A673 (cell line): Measurements from ENCODE around the gene TTLL6. TPM values are rescaled to one million over a fixed set of nuclear protein-coding genes. Genes with fewer than 3 reads are reported as not detected.

Experiments
- BruUV-seq: library from RNA; stranded (reverse); fragments of 400-500 nt; replicated peaks from 2 replicates; lab custom pipeline; 2021; lab: Mats Ljungman, UMichigan
- CTCF ChIA-PET: fragments of 300-600 bp; sonication (Branson Sonifier 250); formaldehyde crosslinking; loops from one replicate; lab custom pipeline; 2022; ENCODE audit warnings: antibody characterized with exemption; lab: Charles Lee
- POLR2A ChIA-PET: fragments of 300-600 bp; sonication (Branson Sonifier 250); formaldehyde crosslinking; loops from one replicate; lab custom pipeline; 2022; ENCODE audit warnings: antibody characterized with exemption; ENCODE audit not compliant: low non-redundant PET; lab: Charles Lee
- DNase-seq: peaks from one replicate; pipeline ENCODE4 v3.0.0-alpha.2; 2015; ENCODE audit warnings: low spot score
- H3K27ac ChIP-seq: fragments of 200-600 bp; sonication (generic); 2 replicates; pipeline ENCODE4 v1.5.1; 2016; ENCODE audit warnings: mixed run types, low read depth, mild to moderate bottlenecking, mixed read lengths, antibody characterized with exemption, low read length; ENCODE audit not compliant: poor library complexity, severe bottlenecking
- H3K27me3 ChIP-seq: fragments of 200-600 bp; sonication (generic); replicated peaks from 2 replicates; pipeline ENCODE4 v1.6.1; 2017; ENCODE audit warnings: mixed run types, low read depth, mild to moderate bottlenecking, mixed read lengths, antibody characterized with exemption, low read length; ENCODE audit not compliant: insufficient read depth, poor library complexity
- H3K36me3 ChIP-seq: fragments of 200-600 bp; sonication (generic); 2 replicates; pipeline ENCODE4 v1.6.1; 2016; ENCODE audit warnings: mixed run types, mild to moderate bottlenecking, mixed read lengths, antibody characterized with exemption, low read length; ENCODE audit not compliant: insufficient read depth, poor library complexity, severe bottlenecking
- H3K4me1 ChIP-seq: fragments of 200-600 bp; sonication (generic); 2 replicates; pipeline ENCODE4 v1.6.1; 2017; ENCODE audit warnings: mixed run types, mild to moderate bottlenecking, mixed read lengths, antibody characterized with exemption, low read length; ENCODE audit not compliant: insufficient read depth, poor library complexity, severe bottlenecking
- H3K4me3 ChIP-seq: fragments of 200-600 bp; sonication (generic); 2 replicates; pipeline ENCODE4 v1.5.1; 2016; ENCODE audit warnings: low read depth, mixed run types, mild to moderate bottlenecking, mixed read lengths, low read length; ENCODE audit not compliant: poor library complexity, severe bottlenecking
- H3K9me3 ChIP-seq: fragments of 200-600 bp; sonication (generic); 2 replicates; pipeline ENCODE4 v1.6.1; 2016; ENCODE audit warnings: mixed run types, low read depth, mild to moderate bottlenecking, mixed read lengths, antibody characterized with exemption, low read length; ENCODE audit not compliant: poor library complexity, severe bottlenecking
- EZH2 ChIP-seq: fragments of 200-600 bp; sonication (generic); IDR thresholded peaks from 2 replicates; pipeline ENCODE4 v1.6.1; 2017; ENCODE audit warnings: borderline replicate concordance, low read depth, mild to moderate bottlenecking, mixed read lengths, antibody characterized with exemption, low read length; ENCODE audit not compliant: poor library complexity, severe bottlenecking
- intact Hi-C: fragments of 100-400 bp; cut with micrococcal nuclease; formaldehyde crosslinking; loops from one replicate; pipeline ENCODE4 v1.10.0; 2022; ENCODE audit not compliant: unreplicated experiment
- total RNA-seq: library from RNA; stranded (reverse); gene quantifications from 2 replicates; pipeline ENCODE4 v1.2.3, GENCODE V29; 2021
- TF ChIP-seq, protein P1 (sequence below): fragments of 300-800, 200-600 bp; sonication (generic); conservative IDR thresholded peaks from 2 replicates; pipeline ENCODE4 v1.5.1; 2017; ENCODE audit warnings: low read depth, mild to moderate bottlenecking, antibody characterized with exemption, low read length, moderate library complexity, mixed read lengths

TTLL6 gene
- total RNA-seq, 1 experiment from 2014 or later, result 2.3 TPM

DNA sequence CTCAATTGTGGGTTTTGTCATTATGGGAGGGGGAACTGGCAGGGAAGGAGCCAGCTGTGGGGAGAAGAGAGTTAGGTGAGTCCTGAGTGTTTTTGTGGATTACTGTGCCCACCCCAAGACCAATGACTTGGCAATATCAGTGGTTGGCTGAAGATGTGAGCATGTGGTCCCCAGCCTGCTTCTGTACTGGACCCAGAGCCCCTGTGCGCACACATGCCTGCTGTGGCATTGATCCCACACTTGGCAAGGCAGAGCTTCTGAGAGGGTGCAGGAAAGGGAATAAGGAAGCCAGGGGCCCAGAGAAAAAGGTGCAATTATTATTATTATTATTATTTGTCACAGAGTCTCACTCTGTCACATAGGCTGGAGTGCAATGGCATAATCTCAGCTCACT lies 96.0 kb downstream of the TTLL6 start:
- no peaks in the 10 kb centered on the region for H3K9me3 ChIP-seq
- no TSS peak for BruUV-seq
- peaks cover 39% of the 10 kb centered on the region for H3K4me1 ChIP-seq
- peak; percentile 26 for DNase-seq
- intact Hi-C loops, result loop anchor here (5.0 kb wide), 2 partner anchors 171 to 271 kb away; partner anchors contain the start of gene ATP5MC1
- H3K36me3 ChIP-seq, result no peaks in the 10 kb centered on the region
- ChIA-PET POLR2A (no interaction called here), CTCF (no interaction called here)
- TF ChIP-seq EZH2, result no peak
- TF ChIP-seq, protein P1, sequence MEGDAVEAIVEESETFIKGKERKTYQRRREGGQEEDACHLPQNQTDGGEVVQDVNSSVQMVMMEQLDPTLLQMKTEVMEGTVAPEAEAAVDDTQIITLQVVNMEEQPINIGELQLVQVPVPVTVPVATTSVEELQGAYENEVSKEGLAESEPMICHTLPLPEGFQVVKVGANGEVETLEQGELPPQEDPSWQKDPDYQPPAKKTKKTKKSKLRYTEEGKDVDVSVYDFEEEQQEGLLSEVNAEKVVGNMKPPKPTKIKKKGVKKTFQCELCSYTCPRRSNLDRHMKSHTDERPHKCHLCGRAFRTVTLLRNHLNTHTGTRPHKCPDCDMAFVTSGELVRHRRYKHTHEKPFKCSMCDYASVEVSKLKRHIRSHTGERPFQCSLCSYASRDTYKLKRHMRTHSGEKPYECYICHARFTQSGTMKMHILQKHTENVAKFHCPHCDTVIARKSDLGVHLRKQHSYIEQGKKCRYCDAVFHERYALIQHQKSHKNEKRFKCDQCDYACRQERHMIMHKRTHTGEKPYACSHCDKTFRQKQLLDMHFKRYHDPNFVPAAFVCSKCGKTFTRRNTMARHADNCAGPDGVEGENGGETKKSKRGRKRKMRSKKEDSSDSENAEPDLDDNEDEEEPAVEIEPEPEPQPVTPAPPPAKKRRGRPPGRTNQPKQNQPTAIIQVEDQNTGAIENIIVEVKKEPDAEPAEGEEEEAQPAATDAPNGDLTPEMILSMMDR, result no peak
- H3K27ac ChIP-seq, result peak overlapping the region; percentile 98
- H3K27me3 ChIP-seq, result no peaks in the 10 kb centered on the region
- peak overlapping the region; percentile 72 for H3K4me3 ChIP-seq

DNA sequence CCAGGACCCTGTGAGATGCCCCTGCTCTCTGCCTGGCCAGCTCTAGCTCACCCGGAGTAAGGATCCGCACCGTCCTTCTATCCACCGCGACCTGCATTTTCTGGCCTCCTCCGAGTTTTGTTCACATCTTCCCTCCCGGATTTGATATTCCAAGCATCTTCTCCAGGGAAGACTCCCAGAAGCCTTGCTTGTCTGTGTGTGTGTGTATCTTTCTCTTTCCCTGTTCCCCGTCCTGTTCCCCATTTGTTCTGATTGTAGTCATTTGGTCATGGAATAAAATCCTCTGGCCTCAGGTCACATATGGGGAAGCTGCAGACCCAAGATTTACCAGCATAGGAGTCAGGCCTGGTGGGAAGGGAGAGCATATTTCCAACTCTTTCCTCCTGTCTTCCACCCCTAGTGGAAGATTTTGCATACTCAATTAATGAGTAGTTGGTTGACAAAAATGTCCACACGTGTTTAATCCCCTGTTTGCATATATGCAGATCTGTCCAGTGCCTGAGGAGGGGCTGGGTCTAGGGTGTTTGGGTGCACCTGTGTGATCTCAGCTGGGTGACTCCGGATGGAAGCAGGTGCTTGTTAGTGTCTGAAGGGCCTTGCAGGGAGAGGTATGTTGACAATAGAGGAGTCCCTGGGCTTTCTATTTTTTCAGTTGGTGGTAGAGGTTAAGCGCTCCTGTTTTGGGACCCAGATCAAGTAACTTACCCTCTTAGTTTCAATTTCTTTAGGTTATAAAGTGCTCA lies 96.6 kb downstream of the TTLL6 start:
- no peaks in the 10 kb centered on the region for H3K36me3 ChIP-seq
- peak; percentile 51 for DNase-seq
- H3K4me3 ChIP-seq, result peak overlapping the region; percentile 72
- CTCF ChIA-PET, result interaction anchor here (1.0 kb wide), 1 partner anchor 84 kb away, joined by 3 read pairs; no protein-coding TSS in a partner anchor
- H3K27me3 ChIP-seq, result no peaks in the 10 kb centered on the region
- BruUV-seq, result no TSS peak
- intact Hi-C loops, result loop anchor here (5.0 kb wide), 2 partner anchors 172 to 272 kb away; partner anchors contain the start of gene ATP5MC1
- H3K9me3 ChIP-seq, result no peaks in the 10 kb centered on the region
- POLR2A ChIA-PET, result interaction anchor here (0.6 kb wide), 1 partner anchor 578 kb away, joined by 5 read pairs; no protein-coding TSS in a partner anchor
- H3K27ac ChIP-seq, result peak overlapping the region; percentile 98
- TF ChIP-seq, protein P1, result 0 out of 2 replicates have a peak, but pooled peaks have one; percentile 10
- TF ChIP-seq EZH2, result no peak
- H3K4me1 ChIP-seq, result peaks cover 39% of the 10 kb centered on the region

DNA sequence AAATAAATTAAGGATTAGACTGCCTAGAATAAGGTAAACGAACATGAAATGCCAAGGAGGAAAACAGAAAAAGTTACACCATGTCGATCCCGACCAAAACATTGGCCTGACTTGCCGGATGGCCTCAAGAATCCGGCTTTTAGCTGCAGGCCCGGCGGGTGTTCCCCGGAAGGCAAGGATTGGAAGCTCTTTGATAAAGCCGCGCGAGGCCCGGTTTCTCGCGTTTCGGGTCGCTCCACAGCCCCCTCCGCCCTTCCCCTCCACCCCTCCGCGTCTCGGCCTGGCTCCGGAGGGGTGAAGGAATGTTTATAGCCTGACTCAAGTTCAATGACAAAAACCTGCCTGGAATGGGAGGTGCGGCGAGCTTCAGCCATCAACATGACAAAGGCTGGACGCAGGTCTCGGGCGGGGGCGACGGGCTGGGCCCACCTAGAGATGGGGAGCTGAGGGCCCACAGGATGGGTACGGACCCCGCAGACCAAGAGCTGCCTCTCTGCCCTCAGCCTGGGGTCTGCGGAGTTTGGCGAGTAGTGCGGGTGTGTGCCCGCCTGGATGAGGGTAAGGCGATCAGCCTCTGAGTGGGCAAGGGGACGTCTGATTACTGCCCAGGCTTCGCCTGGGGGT lies 97.3 kb downstream of the TTLL6 start:
- Histone ChIP-seq H3K4me1 (peaks cover 34% of the 10 kb centered on the region), H3K4me3 (peak overlapping the region; percentile 72), H3K27me3 (no peaks in the 10 kb centered on the region), H3K9me3 (no peaks in the 10 kb centered on the region), H3K36me3 (no peaks in the 10 kb centered on the region), H3K27ac (peak overlapping the region; percentile 98)
- DNase-seq, result peak; percentile 88
- ChIA-PET CTCF (interaction anchor here (1.0 to 1.2 kb wide), 3 partner anchors 41 to 159 kb away, joined by 3 read pairs; no protein-coding TSS in a partner anchor), POLR2A (interaction anchor here (0.6 to 1.0 kb wide), 2 partner anchors 9 to 577 kb away, joined by 3 to 5 read pairs; partner anchors contain the start of gene HOXB13)
- BruUV-seq, result no TSS peak
- no peak for TF ChIP-seq EZH2
- TF ChIP-seq, protein P1, result no peak
- intact Hi-C loops, result loop anchor here (5.0 to 10.0 kb wide), 3 partner anchors 173 to 295 kb away; partner anchors contain the start of gene ATP5MC1
